Stimulated activated CD8-positive, alpha-beta memory T cell treated with anti-CD3 and anti-CD28 coated beads, Interleukin-7, amount 100 ng/mL, for 48 hours (primary cell): Measurements from ENCODE around the gene SETD9.

Experiments used
- DNase-seq, 2 donors: peaks; one replicate each; pipeline ENCODE4 v3.0.0-alpha.2; 2020; ENCODE audit warnings: low read depth in 1 of 2; ENCODE audit errors: extremely low read depth in 1 of 2

Gene SETD9

DNA sequence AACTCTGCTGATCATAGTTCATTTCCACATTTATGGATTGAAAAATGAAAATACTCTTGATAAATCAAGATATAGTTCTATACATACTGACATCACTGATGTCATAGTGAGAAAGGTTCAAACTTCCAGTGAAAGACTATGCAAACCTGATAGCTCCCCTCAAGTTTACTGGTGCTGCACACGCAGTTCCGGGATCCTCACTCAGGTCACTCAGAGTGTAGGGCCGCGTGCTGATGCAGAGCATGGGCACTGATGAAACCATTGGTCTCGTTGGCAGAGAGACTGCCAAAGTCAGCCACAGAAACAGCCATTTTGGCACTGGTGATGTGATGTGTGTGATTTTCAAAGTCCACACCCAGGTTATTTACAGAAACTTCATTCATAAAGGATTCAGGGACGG is 13.5 kb downstream of the SETD9 start:
- no peak for DNase-seq

DNA sequence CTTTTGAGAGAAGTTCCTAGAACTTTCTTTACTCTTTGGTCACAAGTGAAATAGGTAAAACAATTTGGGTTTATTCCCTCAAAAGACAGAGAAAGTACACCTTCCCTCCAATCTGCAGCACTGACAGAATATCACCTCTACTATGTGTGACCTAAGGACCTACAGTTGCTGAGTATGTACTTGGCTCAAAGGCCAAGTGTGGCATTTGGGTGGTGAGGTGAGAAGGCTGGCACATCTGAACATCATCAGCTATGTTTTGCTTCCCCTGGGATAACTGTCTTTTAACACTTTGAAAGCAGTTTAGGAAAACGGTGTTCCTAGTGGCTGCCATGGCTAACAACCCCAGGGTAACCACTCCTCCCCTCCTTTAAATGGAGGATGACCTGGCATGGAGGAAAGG is 24.9 kb downstream of the SETD9 start:
- no peak for DNase-seq

DNA sequence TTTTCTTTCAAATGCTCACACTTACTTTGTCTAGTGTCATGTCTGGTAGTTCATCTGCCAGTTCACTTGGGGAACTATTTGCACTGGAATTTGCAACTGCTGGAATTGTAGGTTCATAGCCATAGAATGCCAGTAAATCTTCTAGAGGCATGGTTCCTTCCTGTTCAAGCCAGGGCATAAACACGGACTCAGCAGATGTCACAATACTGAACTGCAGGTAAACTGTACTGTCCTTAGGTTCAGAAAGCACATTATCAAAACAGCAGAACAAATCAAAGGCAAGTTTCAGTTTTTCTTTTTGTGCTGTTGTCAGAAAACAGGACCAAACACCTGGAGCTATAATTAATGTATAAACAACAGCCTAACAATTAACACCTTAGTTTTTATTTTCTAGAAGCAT is 29.5 kb downstream of the SETD9 start:
- DNase-seq = no peak

DNA sequence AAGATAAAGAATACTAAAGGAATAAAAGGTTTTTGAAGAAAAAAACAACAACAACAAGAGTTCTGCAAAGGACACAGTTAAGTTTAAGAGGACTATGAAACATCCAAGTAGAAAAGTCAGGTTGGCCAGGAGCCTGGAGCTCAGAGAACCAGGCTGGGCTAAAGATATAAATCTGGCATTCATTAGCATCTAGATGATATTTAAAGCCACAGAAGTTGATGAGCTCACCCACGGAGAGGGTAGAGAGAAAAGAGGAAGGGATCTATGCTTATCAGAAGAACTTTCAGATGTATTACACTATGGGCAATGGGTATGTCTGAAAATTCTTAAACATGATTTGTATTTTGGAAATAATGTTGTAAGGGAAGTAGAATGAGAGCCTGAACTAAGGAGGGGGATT is 32.6 kb downstream of the SETD9 start:
- no peak for DNase-seq

DNA sequence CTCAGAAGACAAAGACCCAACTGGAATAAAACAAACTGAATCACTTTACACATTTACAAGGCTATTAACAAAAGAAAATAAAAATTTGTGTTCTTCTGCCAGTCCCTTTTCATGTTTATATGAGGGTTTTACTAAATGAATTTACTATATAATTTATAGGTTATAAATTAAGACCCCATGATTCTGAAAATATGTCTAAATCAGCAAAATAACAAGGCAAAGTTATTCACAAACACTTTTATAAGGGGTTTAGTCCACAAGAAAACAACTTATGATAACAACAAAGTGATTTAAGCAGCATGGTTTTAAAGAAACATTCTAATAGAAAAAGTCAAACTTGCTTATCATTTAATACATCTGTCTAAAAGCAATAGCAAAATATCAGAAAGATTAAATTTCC is 37.7 kb downstream of the SETD9 start:
- DNase-seq = no peak

DNA sequence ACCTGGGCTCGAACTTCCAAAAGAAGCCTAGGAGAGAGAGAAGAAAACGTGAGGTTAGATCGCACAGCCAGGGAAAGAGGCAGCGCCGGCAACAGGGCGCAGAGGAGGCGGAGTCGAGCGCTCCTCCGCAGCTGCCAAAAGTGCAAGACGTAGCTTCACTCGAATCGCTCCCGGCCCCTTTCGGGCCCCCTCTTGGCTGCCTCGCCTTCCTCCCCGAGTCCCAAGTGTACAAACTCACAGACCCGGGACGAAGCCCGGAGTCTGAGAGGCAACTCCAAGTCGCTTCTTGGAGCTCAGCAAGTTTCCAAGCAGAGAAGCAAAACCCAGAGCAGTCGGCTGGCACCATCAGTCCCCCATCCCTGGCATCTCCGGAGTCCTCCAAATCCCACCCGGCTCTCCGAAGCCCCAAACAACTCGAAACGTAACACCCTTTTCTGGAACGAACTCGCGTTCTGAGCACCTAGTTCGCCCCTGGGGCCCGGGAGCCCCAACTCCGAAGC is 41.3 kb downstream of the SETD9 start:
- DNase-seq = peak; percentile 17 to 41

DNA sequence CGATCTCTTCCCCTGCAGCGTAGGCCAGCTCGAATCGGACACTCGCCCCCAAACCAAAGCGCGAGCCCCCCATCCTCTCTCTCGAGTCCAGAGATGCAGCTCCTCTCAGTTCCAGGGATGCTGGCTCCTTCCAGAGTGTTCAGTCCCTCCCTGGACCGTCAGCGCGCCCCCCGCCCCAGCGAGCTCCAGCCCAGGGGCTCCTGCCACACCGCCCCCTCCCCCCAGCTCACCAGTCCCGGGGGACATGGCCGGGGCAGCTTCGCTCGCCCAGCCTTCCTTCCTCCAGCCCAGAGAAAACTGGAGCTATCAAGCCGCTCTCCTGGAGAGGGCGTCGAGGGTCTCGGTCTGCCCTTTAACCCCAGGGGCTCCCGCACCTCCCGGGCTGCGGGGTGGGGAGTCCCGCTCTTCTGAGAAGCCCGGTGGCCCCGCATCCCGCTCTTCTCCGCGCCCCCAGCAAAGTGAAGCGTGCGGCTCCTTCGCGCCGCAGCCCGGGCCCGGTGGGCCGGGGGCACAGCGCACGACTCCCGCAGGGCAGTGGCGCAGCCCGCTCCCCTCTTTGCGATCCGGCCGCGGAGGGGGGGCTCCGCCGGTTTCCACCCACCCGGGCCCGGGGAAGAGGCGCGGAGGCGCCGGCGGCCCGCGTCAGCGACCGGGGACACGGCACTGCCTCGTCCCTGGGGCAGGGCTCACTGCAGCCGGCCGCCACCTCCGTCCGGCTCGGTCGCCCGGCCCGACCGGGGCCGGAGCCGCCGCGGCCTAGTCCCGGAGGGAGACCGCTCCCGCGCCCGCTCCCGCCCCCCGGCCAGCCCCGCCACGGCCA is 41.9 kb downstream of the SETD9 start:
- DNase-seq = no peak

DNA sequence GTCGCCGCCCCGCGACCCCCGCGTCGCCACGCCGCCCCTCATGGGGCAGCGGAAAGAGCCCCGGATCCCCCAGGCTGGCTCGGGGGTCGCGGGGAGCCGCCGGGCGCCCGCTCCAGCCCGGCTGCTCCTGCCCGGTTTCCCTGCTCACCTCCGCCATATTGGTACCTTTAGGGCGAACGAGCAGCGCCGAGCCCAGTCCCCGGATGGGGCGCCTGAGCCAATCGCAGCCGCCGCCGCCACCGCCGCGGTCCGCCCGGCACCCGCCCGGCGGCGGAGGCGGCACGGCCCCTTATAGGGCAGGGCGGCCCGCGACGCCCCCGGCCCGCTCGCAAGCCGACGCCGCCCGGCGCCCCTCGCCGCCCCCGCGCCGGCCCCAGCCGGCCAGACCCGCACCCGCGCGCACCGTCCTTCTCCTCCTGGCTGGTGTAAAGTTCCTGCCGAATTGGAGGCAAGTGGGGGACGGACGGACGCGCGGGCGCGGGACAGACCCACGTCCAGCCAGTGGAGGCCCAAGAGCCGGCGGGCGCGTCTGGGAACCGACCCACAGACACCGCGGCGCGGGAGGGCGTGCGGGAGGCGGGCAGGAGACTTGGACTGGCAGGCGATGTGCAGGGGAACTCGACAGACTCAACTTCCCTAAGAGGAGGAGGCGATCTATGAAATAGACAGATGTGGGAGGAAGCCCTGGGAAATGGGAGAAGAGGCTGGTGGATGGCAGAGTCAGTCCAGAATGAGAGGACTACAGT is 42.7 kb downstream of the SETD9 start, which contains the start of gene MIER3:
Gene MIER3, minus strand, starts transcription at position 178 of the 746 bp plus-strand sequence. Its CDS starts 21 bp downstream, at position 157.
- peak; percentile 65 to 68 for DNase-seq

DNA sequence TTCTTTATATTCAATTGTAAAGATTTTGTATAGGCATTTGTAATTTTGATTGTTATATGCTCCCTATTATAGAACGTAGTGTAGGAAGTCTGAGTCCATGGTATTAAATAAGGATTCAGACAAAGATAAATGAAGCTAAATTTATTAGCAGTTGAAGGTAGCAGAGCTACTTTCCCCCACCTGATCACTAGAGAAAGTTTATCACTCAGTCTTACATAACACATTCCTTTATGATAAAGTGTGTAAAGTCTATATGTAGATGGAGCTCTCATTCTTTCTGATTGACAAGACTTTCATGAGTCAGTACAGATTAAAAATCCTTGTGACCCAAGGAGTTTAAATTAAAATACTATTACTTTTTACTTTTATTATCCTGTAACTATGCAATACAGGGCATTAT is 44.9 kb downstream of the SETD9 start:
- no peak for DNase-seq

DNA sequence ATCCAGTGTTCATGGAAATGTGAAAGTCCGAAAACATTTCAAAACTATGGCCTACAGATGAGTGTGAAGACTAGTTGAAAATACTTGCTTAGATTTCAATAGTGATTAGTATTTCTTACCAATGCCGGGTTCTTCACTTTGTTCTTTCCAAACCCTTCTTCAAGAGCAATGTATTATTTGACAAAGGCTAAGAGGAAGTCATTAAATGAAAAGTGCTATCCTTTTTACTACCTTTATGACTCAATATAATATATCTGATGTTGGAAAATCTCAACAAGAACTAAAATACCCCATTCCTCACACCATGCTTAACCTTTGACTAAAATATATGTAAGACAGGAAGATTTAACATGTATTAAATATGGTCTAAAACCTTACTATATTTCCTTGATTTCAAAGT is 49.2 kb downstream of the SETD9 start:
- no peak for DNase-seq

DNA sequence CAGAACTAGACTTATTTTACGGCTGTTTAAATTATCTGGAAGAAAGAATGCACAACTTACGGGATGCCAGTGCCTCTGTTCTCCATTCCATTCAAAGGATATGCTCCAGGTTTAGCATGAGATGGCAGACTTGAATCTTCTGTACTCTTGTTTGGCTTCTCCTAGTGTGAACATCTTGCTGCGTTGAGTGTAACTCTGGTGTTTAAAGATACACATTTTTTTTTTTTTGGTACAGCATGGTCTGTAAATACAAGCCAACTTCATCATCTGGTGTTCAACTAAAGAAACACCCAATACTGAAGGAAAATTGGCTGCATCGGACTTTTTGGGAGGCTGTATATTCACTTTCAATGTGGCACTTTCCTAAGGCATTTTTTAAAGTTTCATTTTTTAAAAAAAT is 49.9 kb downstream of the SETD9 start:
- DNase-seq = no peak

DNA sequence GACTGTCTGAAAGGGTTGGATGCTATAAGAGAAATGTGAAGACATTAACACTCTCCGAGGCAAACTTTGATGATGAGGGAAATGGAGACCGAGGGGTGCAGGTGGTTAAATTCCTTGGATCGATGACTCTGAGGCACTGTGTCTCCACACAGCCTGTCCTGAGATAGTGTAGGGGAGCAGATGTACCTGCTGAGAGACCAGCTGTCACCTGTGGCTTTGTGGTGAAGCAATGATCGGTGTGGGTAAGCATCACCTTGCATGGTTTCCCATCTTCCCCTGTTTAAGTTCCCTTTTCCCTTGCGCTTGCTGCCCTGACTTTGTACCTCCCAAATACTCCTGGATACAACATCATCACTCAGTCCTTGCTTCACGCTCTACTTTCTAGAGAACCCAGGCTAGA is 52.4 kb downstream of the SETD9 start:
- no peak for DNase-seq

DNA sequence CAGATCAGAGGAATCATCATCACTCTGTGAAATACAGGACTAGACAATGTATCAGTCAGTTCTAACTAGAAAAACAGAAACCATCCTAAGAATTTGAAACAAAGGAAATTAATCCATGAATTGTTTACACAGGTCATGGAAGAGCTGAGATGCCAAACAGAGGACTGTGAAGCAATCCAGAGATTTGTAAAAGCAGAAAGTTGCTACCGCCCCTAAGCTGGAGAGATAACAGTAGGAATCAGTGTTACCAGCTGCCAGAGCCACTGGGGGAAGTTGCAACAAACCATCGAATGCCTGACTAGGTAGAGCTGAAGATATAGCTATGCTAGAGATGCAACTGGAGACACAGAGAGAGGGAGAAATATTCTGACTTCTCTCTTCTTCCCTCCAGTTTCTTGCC is 52.9 kb downstream of the SETD9 start:
- DNase-seq = no peak

DNA sequence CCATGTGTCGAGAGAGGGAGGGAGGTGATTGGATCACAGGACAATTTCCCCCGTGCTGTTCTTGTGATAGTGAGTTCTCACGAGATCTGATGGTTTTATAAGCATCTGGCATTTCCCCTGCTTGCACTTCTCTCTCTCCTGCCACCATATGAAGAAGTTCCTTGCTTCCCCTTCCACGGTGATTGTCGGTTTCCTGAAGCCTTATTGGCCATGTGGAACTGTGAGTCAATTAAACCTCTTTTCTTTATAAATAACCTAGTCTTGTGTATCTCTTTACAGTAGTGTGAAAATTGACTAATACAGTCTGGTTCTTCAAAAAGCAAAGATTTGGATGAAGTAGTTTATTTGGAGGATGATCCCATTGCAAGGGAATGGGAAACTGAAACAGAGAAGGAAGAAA is 53.9 kb downstream of the SETD9 start:
- no peak for DNase-seq

DNA sequence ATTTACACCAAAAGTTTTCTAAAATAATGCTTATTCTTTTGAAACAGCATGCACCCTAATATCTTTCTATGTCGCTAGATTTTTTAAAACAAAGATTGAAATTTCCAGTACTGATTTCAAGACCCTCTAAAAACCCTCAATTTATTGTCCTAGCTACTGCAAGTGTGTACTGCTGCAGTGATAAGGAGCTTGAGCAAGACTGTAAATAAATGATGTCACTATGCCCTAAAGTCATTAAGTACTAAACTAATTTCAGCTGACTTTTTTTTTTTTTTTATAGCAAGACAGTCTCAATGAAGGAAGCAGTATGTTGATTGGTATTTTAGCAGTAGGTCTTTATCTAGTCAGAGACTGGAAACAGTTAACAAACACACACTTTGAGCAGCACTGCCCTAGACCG is 54.8 kb downstream of the SETD9 start:
- DNase-seq = no peak
